Stimulated activated CD8-positive, alpha-beta memory T cell treated with anti-CD3 and anti-CD28 coated beads, Interleukin-4, amount 100 ng/mL, for 4 hours (primary cell): ENCODE measurements around the gene TOR4A.
"Not testable (repeated sequence)": the region's sequence is repeated elsewhere in the genome, so short reads cannot be mapped to it uniquely, and the experiment has no call there.

Experiments
- DNase-seq, 2 donors: peaks; one replicate each; pipeline ENCODE4 v3.0.0-alpha.2; 2020; ENCODE audit warnings: low read depth in 2 of 2, low spot score in 1 of 2

TOR4A gene

DNA sequence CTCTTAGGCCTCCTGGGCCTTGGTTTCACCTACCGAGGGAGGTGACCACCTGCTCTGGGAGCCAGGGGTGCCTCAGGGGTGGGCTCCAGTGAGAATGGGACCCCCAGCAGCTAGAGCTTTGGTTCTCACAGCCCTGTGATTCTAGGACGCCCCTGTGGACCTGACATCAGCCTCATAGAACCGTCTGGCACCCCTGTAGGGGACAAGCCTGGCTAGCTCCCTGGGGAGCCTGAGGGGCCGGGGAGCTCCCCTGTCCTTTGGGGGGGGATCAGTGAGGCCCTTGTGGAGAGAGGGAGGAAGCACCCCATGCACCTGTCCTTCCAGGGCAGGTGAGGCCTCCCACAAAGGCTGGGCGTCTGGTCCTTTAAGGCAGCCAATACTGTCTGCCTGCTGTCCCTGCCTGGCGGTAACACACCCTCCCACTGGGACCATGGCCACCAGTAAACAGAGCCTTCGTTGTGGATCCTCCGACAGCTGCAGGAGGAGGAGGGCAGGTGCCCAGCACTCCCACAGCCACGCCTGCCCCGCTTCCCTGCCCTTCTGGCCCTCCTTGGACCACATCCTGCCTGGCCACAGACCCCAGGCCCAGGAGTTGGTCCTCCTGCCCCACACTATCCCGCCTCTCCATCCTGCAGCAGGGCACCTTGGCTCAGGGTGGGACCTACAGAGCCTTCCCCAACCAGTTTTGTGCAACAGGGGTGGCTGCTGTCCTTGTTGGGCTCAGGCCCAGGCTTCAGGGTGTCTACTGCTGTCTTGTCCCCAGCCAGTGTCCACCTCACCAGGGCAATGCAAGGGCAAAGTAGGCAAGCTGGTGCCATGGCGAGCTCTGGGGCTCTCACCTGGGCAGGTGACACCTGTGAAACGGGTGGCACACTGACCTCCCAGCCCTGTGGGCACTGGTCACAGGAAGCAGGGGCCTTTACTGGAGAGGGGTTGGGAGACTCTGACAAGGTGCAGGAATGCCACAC is 39.5 kb upstream of the TOR4A start:
- no peak for DNase-seq

GRCh38 chr9:137239541-137240200 is 37.9 kb upstream of the TOR4A start:
- DNase-seq = not testable (repeated sequence)

DNA sequence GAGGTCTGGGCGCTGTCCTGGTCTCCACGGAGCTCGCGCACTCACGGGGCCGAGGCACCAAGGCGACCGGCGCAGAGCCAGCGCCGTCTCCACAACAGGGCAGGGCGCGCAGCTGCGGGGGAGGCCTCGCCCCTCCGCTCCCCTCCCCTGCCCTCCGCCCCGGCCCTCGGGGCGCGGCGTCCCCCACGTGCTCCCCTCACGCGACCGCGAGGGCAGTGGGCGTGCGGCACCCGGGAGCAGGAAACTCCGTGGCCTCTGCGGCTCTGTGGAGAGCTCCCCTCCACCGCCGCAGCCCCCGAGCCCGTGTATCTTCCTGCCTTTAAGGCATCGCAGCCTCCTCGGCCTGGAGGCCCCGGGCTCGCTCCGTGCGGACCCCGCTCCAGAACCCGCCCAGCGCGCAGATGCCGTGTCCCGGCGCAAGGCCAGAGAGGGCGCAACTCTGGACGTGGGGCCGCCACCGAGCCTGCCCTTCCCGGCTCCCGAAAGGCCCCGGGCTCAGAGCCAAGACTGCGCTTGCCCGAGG is 37.1 kb upstream of the TOR4A start:
- DNase-seq = peak; percentile 46 to 58

GRCh38 chr9:137240841-137241489 is 36.6 kb upstream of the TOR4A start, which contains the start of gene TUBB4B:
TUBB4B (plus strand) TSS chr9:137241287; CDS start chr9:137241361, 74 bp downstream.
- DNase-seq = peak; percentile 94 to 96

- peak; percentile 41 to 66 for DNase-seq
These were observed 35.8 kb upstream of the TOR4A start for GRCh38 chr9:137241490-137242268.

DNA sequence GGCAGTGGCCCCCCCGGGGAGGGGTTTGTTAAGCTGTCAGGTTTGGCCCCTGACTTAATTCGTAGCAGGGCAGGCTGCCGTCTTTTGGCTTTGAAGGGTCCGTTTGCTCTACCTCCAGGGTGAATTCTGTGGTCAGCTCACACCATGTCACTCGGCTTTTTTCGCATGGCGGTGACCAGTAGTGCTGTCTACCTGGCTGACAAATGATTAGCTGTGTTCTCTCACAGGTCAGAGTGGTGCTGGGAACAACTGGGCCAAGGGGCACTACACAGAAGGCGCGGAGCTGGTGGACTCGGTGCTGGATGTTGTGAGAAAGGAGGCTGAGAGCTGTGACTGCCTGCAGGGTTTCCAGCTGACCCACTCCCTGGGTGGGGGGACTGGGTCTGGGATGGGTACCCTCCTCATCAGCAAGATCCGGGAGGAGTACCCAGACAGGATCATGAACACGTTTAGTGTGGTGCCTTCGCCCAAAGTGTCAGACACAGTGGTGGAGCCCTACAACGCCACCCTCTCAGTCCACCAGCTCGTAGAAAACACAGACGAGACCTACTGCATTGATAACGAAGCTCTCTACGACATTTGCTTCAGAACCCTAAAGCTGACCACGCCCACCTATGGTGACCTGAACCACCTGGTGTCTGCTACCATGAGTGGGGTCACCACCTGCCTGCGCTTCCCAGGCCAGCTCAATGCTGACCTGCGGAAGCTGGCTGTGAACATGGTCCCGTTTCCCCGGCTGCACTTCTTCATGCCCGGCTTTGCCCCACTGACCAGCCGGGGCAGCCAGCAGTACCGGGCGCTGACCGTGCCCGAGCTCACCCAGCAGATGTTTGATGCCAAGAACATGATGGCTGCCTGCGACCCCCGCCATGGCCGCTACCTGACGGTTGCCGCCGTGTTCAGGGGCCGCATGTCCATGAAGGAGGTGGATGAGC is 35.0 kb upstream of the TOR4A start:
- no peak for DNase-seq

DNA sequence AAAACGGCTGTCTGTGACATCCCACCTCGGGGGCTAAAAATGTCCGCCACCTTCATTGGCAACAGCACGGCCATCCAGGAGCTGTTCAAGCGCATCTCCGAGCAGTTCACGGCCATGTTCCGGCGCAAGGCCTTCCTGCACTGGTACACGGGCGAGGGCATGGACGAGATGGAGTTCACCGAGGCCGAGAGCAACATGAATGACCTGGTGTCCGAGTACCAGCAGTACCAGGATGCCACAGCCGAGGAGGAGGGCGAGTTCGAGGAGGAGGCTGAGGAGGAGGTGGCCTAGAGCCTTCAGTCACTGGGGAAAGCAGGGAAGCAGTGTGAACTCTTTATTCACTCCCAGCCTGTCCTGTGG is 34.3 kb upstream of the TOR4A start:
- not testable (repeated sequence) for DNase-seq

- DNase-seq = no peak
These were observed 33.7 kb upstream of the TOR4A start for GRCh38 chr9:137243626-137244485.

DNA sequence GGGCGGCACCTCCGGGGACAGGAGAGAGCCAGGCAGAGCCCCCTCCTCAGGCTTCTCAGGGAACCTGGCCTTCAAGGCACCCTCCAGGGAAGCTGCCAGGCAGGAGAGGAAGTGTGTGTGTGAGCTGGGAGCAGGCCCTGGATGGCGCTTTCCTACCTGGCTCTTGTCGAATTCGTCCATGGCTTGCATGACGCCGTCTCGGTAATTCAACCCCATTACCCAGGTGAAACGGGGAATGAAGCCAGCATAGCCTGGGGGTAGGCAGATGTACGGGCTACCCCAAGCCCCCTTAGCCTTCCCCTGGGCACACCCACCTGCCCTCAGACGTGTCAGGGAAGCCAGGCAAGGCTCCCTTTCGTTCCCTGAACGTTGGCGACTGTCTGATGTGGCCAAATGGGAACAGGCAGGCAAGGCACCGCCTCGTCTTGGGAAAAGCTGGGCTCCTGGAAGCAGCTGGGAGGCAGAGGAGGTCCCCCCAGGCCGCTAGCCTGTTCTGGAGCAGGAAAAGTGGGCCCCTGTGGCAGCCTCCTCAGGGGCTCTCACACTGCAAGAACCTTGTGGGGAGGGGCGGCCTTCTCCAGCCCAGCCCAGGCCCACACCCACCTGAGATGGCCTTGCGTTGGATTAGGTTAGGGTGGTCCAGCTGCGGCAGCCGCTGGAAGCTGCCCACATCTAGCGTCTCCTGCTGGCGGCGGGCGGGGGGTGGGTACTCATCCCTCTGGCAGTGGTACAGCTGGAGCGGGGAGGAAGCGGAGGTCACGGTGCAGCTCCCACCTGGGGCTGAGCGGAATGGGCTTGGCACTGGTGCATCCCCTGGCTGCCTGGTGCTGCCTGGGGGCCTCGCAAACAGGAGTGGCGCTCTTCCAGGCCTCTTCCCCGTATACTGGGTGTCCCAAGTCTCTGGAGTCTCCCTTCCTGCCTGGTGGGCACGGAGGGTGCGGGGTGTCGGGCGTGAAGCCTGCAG is 32.8 kb upstream of the TOR4A start:
- DNase-seq = no peak

- no peak for DNase-seq
These were observed 31.8 kb upstream of the TOR4A start for GRCh38 chr9:137245450-137246421.

DNA sequence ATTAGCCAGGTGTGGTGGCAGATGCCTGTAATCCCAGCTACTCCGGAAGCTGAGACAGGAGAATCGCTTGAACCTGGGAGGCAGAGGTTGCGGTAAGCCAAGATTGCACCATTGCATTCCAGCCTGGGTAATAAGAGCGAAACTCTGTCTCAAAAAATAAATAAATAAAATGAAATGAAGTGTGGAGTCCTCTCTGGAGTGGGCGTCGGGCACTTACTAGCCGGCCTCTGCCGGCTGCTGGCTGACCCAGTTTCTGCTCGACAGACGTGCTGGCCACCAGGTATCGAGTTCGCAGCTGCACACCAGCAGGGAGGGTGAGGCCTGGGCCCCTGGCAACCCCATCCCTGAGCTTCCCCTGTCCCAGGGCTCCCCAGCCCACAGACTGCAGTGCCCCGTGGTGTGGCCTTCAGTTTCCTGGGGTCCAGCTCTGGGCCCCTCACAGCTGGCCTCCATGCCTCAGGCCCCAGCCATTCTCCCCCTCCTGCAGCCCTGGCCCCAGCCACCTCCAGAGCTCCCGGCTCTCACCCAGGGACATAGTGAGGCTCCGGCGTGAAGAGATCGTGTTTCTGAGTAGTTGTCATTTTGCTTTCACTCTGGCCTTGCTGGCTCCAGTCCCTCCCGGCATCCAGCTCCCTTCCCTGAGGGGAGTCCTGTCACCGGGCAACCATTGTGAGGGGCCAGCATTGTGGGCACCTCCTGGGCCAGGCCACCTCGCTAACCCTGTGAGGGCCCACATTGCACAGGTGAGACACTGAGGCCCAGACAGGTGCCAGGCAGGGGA is 30.2 kb upstream of the TOR4A start:
- DNase-seq = no peak

DNA sequence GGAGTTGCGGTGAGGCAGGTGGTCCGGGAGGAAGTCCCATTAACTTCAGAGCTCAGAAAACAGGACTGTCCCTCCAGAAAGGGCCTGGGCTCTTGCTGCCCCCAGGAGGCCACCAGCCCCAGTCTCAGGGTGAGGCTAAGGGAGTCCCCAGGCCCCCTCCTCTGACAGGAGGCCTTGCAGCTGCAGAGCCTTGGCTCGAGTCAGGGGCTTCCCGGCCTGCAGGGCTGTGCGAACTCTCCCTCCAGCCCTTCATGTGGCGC is 29.7 kb upstream of the TOR4A start:
- DNase-seq = no peak

DNA sequence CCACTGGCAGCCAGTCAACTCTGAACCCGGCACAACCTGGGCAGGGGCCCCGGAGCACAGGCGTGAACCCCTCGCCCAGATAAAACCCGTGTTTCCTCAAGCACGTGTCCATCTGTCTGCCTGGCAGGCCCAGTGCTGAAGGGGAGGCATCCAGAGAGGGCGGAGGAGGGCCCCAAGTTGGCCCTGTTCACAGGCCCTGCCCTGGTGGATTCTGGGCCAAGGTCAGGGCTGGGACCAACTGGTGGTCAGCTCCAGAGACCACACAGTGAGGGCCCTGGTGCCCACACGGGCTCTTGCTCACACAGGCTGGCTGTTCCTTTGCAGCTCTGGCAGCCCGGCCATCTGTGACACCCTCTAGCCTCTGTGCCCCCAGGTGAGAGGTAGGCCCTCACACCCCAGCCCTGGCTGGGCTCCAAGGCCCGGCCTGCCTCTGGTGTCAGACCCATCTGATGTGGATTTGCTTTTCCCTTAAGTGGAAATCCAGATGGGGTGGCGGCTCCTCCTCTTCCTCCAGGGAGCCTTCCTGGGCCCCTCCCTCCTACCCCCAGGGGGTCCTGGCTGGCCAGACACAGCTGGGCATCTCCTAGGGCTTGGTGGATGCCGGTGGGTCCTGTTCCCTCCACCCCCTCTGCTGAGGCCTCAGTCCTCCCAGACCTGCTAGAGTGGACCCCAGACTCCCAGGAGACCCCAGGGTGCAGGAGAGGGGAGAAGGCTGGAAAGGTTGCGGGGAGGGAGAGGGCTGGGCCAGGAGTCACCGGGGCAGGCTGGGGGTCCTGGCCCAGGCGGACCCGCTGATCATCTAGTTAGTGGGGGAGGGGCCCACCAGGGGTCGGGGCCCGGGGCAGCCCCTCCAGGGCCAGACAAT is 27.0 kb upstream of the TOR4A start:
- DNase-seq = no peak

DNA sequence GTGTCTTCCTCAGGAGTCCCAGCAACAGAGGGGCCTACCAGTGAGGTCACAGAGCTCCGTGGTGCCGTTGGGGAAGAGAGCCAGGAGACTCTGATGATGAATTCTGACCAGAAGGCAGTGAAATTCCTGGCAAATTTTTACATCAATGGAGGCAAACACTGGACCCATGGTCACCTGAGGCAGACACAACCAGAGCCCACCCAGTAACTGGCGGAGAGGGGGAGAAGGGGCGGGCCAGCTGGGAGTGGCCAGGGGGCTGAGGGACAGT is 26.4 kb upstream of the TOR4A start, which contains the start of gene STPG3:
Gene STPG3, plus strand, starts transcription at position 93 of the 268 bp plus-strand sequence. Its CDS starts 1 bp downstream, at position 94.
- no peak for DNase-seq
